ENCODE results near the gene PLEKHG2. TPM values are rescaled to one million over a fixed set of nuclear protein-coding genes. Genes with fewer than 3 reads are reported as not detected.

The PLEKHG2 gene
- total RNA-seq, 1 experiment from 2014 or later, result 29.0 TPM

- POLR2A ChIA-PET, result no interaction called here
- peaks cover 0 to 11% of the 10 kb centered on the region in 2 experiments; a peak in 2 of 4 replicates for H3K4me1 ChIP-seq (ENCODE audit: control insufficient read depth in 1 of 2, insufficient read depth in 2 of 2, low read length in 2 of 2)
- no peaks in the 10 kb centered on the region for H3K27me3 ChIP-seq (ENCODE audit: insufficient read depth, low read length)
- TF ChIP-seq TCF7L2 (IDR thresholded peaks at IDR 0.05; ENCODE audit: borderline replicate concordance, extremely low read depth, insufficient read depth, insufficient read length), result no peak
- H4K20me1 ChIP-seq (ENCODE audit: insufficient read depth), result no peaks in the 10 kb centered on the region; the same call in 1 of the 2 replicates
- H3K36me3 ChIP-seq (ENCODE audit: control insufficient read depth in 1 of 2, insufficient read depth in 2 of 2, low read length in 2 of 2), result peaks cover 22 to 35% of the 10 kb centered on the region in 2 experiments; a peak in 3 of 4 replicates
- H2AFZ ChIP-seq (ENCODE audit: low read depth, low read length, poor library complexity, severe bottlenecking), result no peak overlapping the region
- DNase-seq (ENCODE audit: low read depth, low spot score), result no peak
- H3K9me3 ChIP-seq (ENCODE audit: control insufficient read depth in 1 of 2, insufficient read depth in 1 of 2, low read depth in 1 of 2, low read length in 2 of 2), result no peaks in the 10 kb centered on the region
- RAD21 ChIA-PET (ENCODE audit: low non-redundant PET in 1 of 2, low total read pairs in 2 of 2, uncharacterized antibody in 2 of 2, unreplicated experiment in 2 of 2), result no interaction called here
- CTCF ChIA-PET, result no interaction called here
- H3K79me2 ChIP-seq (ENCODE audit: insufficient read depth, low read length), result peaks cover 7% of the 10 kb centered on the region; the same call in 1 of the 2 replicates
- ATAC-seq, result no peak
- H3K9ac ChIP-seq (ENCODE audit: low read length), result no peak overlapping the region
- intact Hi-C loops (cut with micrococcal nuclease), result no loop called here
- no peaks in the 10 kb centered on the region for H3K9me2 ChIP-seq (ENCODE audit: insufficient read depth)
- H3K4me2 ChIP-seq (ENCODE audit: low read length), result no peak overlapping the region
- no TSS peak for BruUV-seq (replicated peaks)
- no peak overlapping the region for H3K27ac ChIP-seq (ENCODE audit: low read depth, low read length)
- H3K4me3 ChIP-seq (replicated peaks in 1 of 2; ENCODE audit: low read depth in 1 of 2, low read length in 2 of 2), result no peak overlapping the region
Measured at GRCh38 chr19:39363901-39364457, 48.5 kb upstream of the PLEKHG2 start.

- no peak overlapping the region for H3K27ac ChIP-seq (ENCODE audit: low read depth, low read length)
- H2AFZ ChIP-seq (ENCODE audit: low read depth, low read length, poor library complexity, severe bottlenecking), result no peak overlapping the region
- H4K20me1 ChIP-seq (ENCODE audit: insufficient read depth), result no peaks in the 10 kb centered on the region; the same call in 1 of the 2 replicates
- intact Hi-C loops (cut with micrococcal nuclease), result no loop called here
- ChIA-PET CTCF (no interaction called here), POLR2A (no interaction called here), RAD21 (ENCODE audit: low non-redundant PET in 1 of 2, low total read pairs in 2 of 2, uncharacterized antibody in 2 of 2, unreplicated experiment in 2 of 2) (no interaction called here)
- TF ChIP-seq SRF (IDR thresholded peaks at IDR 0.05; ENCODE audit: low read depth) (no peak), EZH2phosphoT487 (IDR thresholded peaks at IDR 0.05; ENCODE audit: borderline replicate concordance) (no peak), ZFX (IDR thresholded peaks at IDR 0.05) (no peak), FOSL1 (IDR thresholded peaks at IDR 0.05; ENCODE audit: low read depth) (no peak), EGR1 (IDR thresholded peaks at IDR 0.05; ENCODE audit: low read depth) (no peak), POLR2A (IDR thresholded peaks at IDR 0.05; ENCODE audit: borderline replicate concordance, extremely low read depth, insufficient read depth, insufficient read length) (no peak), MAX (IDR thresholded peaks at IDR 0.05) (no peak), SP1 (IDR thresholded peaks at IDR 0.05; ENCODE audit: low read depth) (no peak), POLR2AphosphoS5 (IDR thresholded peaks at IDR 0.05; ENCODE audit: low read depth, low read length) (no peak), SIN3A (IDR thresholded peaks at IDR 0.05; ENCODE audit: low read depth) (no peak)
- H3K9me2 ChIP-seq (ENCODE audit: insufficient read depth), result no peaks in the 10 kb centered on the region
- no peak overlapping the region for H3K9ac ChIP-seq (ENCODE audit: low read length)
- H3K4me1 ChIP-seq (ENCODE audit: control insufficient read depth in 1 of 2, insufficient read depth in 2 of 2, low read length in 2 of 2), result peaks cover 0 to 11% of the 10 kb centered on the region in 2 experiments; a peak in 2 of 4 replicates
- no peak for ATAC-seq
- H3K4me2 ChIP-seq (ENCODE audit: low read length), result no peak overlapping the region
- no peak overlapping the region for H3K4me3 ChIP-seq (replicated peaks in 1 of 2; ENCODE audit: low read depth in 1 of 2, low read length in 2 of 2)
- H3K79me2 ChIP-seq (ENCODE audit: insufficient read depth, low read length), result peaks cover 5% of the 10 kb centered on the region; the same call in 1 of the 2 replicates
- DNase-seq (ENCODE audit: low read depth, low spot score), result no peak
- H3K27me3 ChIP-seq (ENCODE audit: insufficient read depth, low read length), result no peaks in the 10 kb centered on the region
- H3K36me3 ChIP-seq (ENCODE audit: control insufficient read depth in 1 of 2, insufficient read depth in 2 of 2, low read length in 2 of 2), result peaks cover 24 to 38% of the 10 kb centered on the region in 2 experiments; a peak in 3 of 4 replicates
- no TSS peak for BruUV-seq (replicated peaks)
- no peaks in the 10 kb centered on the region for H3K9me3 ChIP-seq (ENCODE audit: control insufficient read depth in 1 of 2, insufficient read depth in 1 of 2, low read depth in 1 of 2, low read length in 2 of 2)
Measured at GRCh38 chr19:39365531-39365930, 46.9 kb upstream of the PLEKHG2 start.
